HS-27A (cell line): ENCODE results near the gene DNLZ.
"Not testable (repeated sequence)": the region's sequence is repeated elsewhere in the genome, so short reads cannot be mapped to it uniquely, and the experiment has no call there.

ENCODE experiments used
- DNase-seq: peaks from one replicate; pipeline ENCODE4 v3.0.0-alpha.2; 2012; ENCODE audit warnings: low read depth, missing footprints

The DNLZ gene

GRCh38 chr9:136359774-136360718 lies 3.5 kb downstream of the DNLZ start:
- DNase-seq: no peak

DNA sequence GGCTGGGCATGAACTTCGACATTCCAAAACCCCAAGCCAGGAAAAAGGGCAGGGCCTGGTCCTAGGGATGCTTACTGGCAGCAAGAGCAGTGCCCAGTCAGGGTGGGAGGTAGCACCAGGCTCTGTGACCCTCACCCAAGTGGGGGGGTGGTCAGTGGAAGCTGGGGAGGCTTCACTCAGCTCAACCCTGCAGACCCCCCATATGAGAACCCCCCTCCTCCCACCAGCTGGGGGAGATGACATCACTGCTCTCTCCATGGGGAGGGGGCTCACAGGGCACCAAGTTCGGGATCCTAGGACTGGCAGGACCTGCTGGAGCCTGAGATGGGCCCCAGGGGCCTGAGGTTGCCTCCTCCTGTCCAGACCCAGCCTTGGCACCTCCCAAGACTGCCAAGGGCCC lies 4.7 kb downstream of the DNLZ start:
- DNase-seq: no peak

DNA sequence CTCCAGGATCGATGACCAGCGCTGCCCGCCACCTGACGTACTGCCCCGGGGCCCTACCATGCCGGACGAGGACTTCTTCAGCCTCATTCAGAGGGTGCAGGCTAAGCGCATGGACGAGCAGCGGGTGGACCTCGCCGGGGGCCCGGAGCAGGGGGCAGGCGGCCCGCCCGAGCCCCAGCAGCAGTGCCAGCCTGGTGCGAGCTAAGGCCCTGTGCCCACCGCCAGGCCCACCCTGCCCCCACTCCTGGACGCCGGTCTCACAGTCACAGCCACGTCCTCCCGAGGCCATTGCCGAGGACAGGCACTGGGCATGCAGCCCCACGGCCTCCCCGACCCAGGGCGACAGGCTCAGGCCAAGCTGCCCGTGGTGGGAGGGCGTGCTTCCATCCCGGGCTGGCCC lies 5.5 kb downstream of the DNLZ start:
- DNase-seq: no peak

DNA sequence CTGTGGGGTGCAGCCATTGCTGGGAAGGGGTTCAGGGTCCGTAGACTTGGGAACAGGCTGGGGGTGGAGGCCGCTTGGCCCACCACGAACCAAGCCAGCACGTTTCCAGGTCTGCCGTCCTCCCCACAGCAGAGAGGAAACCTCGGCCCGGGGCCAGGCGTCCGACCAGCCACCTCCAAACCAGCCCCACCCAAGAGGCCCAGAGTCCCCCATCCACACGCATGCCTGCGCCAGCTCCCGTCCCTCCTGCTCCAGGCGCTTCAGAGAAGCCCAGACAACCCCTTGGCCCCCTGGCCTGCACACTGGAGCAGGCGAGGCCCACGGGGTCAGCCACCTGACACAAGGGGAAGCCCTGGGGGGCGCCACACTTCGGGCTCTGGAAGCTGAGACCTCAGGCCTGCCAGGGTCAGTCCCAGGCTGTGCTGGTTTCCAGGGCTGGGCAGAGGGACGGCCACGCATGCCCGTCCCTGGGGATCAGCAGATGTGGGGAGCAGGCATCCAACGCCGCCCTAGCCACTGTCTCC lies 6.3 kb downstream of the DNLZ start:
- no peak for DNase-seq

DNA sequence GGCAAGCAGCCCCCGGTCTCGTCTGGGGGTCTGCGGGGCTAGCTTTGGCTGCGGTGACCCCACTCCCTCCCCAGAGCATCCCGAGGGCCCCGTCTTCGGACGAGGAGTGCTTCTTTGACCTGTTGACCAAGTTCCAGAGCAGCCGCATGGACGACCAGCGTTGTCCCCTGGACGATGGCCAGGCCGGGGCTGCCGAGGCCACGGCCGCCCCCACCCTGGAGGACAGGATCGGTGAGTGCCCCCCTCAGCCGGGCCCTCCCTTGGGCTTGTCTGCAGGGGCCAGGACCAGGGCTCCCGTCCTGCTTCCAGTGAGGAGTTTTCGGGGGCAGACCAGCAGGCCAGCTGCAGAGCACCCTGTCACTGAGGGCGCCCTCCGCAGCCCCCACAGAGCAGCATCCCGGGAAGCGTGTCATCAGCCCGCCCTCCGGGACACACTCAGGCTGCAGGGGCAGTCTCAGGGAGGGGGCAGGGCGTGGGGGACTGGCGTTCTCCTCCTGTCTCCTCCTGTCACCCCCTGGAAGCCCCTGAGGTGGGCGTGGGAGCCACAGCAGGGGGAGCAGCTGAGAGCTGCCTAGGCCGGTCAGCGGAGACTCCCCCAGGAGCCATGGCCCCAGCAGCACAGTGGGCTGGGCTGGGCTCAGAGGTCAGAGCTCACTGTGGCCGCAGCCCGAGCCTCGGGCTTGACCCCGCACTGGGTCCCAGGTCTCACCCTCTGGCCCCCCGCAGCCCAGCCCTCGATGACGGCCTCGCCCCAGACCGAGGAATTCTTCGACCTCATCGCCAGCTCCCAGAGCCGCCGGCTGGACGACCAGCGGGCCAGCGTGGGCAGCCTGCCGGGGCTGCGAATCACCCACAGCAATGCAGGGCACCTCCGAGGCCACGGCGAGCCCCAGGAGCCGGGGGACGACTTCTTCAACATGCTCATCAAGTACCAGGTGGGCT lies 7.7 kb downstream of the DNLZ start:
- no peak for DNase-seq

- no peak for DNase-seq
These were observed 8.9 kb downstream of the DNLZ start for GRCh38 chr9:136354592-136355085.

- DNase-seq: no peak
These were observed 9.6 kb downstream of the DNLZ start for GRCh38 chr9:136353757-136354488.

DNA sequence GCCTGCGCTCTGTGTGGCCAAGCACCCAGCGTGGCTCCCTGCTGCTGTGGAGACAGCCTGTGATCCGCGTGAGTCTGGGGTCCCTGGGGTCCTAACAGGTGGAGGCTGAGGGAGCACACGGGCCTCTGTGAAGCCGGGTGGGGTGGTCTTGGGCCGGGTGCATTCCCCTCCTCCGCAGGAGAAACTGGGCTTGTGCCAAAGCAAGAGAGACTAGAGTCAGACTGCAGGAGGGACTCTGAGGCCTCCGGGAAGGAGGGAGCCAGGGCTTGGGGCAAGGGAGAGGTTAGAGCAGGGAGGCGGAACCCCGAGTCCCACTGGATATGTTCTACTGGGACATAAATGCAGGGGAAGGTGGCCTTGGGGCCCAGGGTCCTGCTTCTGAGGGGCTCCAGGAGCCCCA lies 10.5 kb downstream of the DNLZ start:
- no peak for DNase-seq

DNA sequence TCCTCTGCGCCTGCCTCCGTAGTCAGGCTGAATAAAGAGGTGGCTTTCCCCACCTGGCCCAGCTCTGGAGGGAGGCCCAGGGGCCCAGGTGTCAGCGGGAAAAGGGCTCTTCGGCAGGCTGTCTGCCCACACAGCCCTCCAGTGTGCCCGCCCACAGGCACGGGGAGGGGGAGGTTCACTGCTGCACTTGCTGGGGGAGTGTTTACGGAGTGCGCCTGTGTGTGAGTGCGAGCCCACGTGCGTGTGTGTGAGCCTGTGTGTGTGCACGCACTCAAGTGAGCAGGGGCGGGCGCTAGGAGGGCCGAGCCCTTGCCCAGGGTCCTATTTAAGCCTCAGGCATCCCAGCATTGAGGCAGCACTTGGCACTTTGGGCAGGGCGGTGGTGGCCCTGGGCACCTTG lies 10.9 kb downstream of the DNLZ start:
- no peak for DNase-seq

GRCh38 chr9:136351868-136352267 lies 11.7 kb downstream of the DNLZ start:
- DNase-seq: not testable (repeated sequence)

DNA sequence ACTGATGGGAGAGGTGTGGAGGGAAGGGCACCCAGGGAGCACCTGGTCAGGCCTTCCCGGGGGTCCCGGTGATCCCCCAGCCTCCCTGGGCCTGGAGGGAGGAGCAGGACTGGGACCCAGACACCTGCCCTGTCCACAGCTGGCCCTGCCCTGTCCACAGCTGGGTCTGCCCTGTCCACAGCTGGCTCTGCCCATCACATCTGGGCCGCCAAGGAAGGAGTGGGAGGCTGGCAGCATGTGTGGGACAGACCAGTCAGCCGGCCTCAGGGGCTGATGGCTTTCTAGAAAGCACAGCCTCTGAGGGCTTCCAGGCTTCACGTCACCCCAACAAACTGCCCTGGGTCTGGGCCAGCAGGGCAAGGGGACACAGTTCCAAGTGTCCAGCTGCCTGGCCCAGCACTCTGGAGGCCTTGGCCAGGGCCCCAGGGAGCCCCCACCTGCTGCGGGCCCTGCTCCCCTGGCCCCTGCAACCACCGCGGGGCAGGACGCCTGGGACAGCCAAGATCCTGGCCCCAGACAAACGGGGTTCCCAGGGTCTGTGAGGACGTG lies 12.2 kb downstream of the DNLZ start:
- no peak for DNase-seq

DNA sequence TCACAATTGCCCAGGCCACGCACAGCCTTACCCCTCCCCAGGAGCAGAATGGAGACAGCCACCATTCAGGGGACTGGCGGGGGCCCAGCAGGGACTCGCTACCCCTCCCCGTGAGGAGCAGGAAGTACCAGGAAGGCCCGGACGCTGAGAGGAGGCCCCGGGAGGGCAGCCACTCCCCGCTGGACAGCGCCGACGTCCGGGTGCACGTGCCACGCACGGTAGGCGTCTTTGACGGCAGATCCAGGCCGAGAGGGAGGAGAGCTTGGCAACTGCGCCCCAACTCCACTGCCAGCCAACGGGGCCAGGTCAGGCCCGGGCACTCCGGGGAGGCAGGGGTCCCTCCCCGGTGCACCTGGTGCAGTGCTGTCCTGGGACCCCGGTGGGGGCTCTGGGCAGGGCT lies 14.0 kb downstream of the DNLZ start:
- no peak for DNase-seq

DNA sequence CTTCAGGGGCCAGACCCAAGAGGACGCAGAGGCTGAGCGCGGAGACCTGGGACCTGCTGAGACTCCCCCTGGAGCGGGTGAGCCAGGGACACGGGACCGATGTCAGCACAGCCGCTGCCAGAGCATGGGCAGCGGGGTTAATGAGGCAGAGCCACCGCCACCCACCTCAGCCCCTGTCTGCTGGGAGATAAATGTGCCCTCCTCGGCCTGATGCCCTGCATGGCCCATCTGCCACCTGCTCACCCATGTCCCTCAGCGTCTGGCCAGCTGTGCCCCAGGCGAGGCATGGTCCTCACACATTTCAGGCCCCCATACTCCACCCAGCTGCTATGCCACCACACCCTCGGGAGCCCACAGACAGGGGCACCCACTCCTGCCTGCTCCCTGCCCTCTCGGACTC lies 14.9 kb downstream of the DNLZ start:
- DNase-seq: no peak

DNA sequence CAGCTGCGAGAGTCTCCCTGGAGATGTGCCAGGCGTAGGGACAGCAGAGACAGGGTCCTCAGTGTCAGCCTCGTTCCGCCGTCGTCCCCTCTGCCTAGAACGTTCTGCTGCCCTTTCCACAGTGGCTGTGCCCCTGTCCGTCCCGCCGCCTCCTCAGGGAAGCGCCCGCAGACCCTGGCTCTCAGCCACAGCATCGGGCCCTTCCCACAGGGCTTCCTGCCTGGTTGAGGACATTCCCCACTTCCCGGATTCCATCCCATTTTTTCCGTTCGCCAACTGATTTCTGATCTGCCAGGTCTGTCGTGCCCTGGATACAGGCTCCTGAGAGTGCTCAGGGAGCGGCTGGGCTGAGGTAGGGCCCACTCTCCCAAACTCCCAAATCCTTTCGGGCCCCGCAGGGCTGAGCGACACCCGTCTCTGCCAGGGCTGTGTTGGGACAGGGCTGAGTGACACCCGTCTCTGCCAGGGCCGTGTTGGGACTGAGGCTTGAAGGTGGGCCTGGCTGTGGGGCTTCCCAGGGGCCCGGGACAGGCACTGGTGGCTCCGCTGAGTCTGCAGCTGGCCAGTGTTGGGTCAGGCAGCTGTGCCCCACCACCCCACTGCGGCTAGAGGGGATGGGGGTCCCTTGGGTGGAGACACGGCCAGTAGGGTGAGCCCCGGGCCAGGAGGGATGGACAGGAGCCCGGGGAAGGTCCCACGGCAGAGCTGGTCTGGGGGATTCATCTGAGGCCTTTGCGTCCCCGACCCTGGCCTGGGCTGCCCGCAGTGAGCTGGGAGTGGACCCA lies 15.9 kb downstream of the DNLZ start:
- DNase-seq: no peak

DNA sequence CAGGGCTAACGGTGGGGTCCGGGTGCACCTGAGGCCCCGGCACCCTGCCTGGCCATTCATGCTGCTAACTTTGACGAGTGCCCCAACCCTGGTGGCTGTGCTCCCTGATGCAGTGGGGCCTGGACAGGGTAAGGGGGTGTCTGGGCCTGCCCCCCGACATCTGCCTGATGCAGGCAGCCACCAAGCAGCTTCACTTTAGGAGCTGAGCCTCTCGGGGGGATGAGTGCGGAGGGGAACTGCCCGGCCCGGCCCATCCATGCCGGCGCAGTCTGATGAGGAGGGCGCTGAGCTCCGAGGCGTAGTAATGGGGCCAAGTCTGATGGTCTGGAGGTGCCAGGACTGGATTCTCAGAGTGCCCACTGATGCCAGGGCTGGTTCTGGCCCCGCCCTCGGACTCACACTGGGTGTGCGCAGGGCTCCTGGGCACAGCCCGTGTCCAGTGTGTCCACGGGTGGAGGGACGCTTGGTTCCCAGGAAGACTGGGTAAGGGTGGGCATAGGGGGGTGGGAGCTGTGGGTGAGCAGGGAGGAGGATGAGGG lies 16.5 kb downstream of the DNLZ start:
- DNase-seq: no peak

DNA sequence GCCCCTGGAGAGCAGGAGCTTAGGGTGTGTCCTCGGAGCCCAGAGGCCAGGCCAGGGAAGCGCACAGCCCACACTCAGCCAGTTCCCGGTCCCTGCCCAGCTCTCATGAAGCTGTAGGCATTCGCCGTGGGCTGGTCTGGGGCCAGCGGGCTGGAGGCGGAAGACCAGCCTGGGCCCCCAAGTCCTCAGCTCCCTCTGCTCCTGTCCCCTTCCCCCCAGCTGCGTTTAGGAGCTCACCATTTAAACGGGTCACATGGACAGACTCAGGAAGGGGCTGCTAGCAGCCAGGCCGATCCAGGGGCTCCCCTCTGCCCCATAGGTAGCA lies 17.4 kb downstream of the DNLZ start:
- no peak for DNase-seq

DNA sequence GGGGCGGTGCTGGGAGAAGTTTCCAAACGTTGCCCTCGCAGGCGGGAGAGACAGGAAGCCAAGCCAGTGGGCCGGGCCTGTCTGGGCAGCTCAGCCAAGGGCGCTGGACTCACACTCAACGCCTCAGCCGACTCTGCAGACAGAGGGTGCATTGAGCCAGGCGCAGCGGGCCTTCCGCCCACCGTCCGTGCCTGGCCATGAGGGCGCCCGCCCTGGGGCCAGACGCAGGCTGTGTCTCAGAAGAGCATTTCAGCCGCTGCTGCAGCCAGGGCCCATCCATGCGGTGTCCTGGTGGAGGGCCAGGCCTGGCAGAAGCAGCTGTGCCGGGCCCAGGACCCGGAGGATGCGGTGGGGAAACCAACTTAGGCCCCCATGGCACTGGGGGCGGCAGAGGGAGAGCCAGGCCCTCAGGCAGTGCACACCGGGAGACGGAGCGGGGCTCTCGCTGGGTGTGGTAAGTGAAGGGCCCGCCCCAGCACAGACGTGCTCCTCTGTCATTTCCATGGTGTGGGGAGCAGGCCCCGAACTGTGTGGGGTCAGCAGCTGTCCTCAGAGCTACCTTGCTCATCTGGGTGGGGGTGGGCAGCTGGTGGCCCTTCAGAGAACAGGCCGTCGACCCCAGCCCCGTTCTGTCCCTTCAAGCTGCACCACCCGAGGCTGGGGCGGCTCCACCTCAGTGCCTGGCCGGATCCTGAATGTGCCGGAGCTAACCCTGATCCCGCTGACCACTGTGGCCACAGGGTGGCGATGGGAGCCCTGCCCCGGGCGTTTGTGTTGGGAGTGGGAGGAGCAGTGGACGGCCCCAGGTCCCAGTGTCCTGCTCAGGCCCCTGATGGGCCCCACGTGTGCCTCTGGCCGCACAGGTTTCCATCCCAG lies 18.0 kb downstream of the DNLZ start:
- DNase-seq: no peak

DNA sequence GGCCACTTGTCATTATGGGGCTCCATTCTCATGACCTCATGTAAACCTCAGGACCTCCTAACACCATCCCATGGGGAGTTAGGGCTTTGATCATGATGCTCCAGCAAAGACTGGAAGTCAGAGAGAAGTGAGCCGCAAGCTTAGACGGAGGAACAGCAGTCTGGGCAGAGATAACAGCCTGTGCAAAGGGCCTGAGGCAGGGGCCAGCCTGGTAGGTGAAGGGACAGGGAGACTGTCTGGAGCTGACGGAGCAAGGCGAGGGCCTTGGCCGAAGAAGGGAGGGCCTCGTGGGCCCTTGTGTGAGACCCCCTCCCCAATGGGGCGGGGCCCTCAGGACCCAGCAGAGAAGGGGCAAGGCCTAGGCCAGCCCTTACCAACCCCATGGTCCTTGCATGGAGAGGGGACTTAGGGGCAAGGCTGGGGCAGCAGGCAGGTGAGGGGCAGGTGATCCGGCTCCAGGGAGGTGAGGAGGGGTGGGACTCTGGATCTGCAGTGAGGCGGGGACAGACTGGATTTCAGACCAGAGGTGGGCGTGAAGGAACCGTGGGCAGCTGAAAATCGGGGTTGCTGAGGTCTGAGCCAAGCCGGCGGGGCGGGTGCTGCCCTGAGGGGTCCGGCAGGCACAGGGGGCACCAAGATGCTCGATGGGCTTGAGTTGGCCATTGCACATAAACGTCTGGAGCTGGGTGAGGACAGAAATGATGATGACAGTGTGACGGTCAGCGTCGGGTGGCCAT lies 18.8 kb downstream of the DNLZ start:
- DNase-seq: no peak

DNA sequence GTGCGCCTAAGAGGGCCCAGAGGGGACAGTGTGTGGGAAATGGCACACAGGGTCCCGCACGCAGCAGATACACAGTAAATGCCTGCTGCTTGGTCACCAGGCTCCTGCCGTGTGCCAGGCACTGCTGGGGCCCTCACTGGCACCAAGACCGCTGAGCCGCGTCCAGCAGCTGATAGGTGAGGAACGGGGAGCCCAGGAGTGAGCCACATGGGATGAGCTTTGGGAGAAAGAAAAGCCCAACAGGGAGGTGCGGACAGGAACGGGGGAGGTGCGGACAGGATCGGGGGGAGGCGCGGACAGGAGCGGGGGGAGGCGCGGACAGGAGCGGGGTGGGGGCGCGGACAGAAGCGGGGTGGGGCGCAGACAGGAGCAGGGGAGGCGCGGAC lies 19.7 kb downstream of the DNLZ start:
- DNase-seq: no peak
